GM21619 (cell line): ENCODE data around the gene STXBP6.
"Not testable (repeated sequence)": the region's sequence is repeated elsewhere in the genome, so short reads cannot be mapped to it uniquely, and the experiment has no call there.

ENCODE experiments used
- ATAC-seq: cut with Tn5 transposase; IDR thresholded peaks from one replicate; pipeline ENCODE4 v1.9.1; 2021; ENCODE audit not compliant: unreplicated experiment

The STXBP6 gene

DNA sequence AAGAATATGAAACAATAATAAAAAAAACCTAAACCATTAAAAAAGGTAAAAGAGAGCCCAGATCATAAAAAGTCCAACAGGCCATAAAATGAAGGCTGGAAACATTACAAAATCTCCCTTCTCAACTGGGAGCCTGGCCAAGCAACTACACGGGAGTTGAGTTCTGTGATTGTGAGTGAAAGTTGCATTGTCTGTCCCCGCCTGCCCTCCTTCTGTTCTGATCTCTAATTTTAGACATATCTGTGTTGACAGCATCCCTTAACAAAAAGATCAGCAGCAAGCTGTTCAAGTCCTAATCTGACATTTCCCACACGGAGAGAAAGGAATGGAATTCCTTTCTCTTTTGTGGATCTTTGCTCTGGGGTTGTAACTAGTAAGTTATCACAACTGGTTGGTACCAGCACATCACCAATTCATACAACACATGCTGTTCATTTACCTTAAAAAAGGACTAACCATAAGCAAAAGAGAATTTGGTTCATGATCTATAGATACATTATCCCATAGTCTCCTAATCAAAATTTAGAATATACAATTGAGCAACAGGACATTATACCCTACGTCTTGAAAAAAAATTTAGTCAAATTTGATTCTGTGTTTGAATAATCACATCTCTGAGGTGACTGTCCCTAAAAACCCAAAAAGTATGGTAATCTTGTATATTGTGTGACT, 210.9 kb downstream of the STXBP6 start:
- ATAC-seq, result no peak

DNA sequence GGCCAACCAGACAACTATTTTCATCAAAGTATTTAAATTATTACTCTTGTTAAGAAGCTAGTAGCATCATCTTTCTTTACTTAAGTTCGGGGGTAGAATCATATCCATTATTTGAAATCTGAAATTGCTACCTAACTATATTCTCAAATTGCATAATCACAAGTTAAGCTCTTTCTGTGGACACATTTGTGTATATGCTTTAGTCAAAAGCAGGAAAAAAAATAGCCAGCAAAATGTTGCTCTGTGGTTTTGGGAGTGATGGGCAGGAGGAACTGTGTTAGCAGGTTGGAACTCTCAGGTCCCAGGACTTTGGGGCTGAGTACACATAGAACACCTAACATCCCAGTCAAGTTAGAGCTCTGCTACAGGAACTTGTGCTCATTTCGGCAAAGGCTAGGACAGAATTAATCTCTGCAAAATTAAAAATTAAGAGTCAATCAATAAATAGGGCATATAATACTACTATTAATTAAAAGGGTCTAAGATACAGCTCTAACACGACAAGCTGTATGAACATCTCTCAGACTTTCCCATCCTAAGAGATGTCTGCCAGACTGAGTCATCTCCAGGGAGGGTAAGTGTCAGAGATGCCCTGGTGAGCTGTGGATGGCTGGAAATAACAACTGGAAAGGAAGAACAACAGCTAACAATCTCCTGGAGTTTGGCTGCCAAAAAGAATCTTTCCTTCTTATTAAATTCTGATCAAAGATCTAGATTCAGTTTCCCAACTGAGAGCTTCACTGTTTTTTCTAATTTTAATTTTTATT, 212.5 kb downstream of the STXBP6 start:
- no peak for ATAC-seq

DNA sequence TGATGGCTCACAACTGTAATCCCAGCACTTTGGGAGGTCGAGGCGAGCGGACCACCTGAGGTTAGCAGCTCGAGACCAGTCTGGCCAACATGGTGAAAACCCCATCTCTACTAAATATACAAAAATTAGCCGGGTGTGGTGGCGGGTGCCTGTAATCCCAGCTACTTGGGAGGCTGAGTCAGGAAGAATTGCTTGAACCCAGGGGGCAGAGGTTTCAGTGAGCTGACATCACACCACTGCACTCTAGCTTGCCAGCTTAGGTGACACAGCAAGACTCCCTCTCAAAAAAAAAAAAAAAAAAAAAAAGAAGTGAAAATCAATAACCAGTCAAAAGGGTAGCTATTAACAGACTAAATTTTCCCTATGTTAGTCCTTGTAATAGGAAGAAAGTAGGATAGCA, 213.6 kb downstream of the STXBP6 start:
- not testable (repeated sequence) for ATAC-seq

GRCh38 chr14:24834956-24835355, 215.0 kb downstream of the STXBP6 start:
- no peak for ATAC-seq

GRCh38 chr14:24833385-24833784, 216.6 kb downstream of the STXBP6 start:
- no peak for ATAC-seq

DNA sequence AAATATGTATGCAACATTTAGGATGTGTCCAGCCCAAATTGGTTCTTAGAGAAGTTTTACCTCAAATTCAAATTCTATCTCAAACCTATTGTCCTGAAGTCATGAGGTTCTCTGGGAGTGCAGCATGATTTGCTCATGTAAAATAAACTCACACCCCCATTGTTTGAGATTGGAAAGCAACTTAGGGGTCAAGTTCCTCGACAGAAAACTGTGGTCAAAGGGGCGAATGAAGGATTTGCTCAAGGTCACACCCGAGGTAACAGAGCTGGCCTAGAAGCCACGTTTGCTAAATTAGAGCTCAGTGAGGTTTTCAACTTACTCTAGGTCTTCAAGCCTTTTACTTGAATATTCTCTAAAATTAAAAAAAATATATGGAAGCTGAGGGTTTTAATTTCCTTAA, 218.3 kb downstream of the STXBP6 start:
- ATAC-seq, result no peak

DNA sequence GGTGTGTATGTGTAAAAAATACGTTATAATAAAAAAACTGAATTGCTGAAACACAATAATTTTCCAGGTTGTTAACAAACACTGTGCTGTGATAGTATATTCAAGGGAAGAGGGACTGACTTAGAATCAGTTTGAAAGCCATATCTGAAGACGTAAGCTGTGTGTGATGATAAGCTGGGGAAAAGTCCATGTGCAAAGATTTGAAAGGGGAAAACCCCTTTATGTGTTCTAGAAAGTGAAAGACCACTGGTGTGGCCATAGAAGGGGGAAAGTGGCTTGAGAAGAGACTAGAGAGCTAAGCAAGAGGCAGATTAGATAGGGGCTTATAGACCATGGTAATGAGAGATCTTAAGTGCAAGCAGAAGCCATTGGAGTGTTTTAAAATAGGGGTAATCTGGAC, 220.1 kb downstream of the STXBP6 start:
- ATAC-seq, result no peak

DNA sequence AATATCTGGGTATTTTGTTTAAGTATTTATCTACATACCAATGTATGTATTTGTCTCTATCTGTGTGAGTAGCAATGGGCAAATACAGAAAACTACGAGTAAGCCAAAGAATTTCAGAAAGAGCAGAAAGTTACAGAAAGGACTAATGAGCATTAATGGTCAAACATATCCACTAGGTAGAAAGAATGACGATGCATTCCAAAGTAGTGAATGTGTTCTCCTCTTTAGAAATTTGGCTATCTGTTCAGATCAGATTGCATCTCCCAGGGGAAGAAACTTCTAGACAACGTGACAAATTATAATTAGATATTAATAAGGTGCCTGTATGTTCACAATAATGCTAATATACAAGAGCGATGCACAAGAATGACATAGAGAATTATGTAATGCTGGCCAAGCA, 221.5 kb downstream of the STXBP6 start:
- ATAC-seq, result no peak

- ATAC-seq, result no peak
Measured at GRCh38 chr14:24826390-24826789, 223.6 kb downstream of the STXBP6 start.

- no peak for ATAC-seq
Measured at GRCh38 chr14:24820616-24821015, 229.3 kb downstream of the STXBP6 start.

GRCh38 chr14:24818823-24819341, 231.1 kb downstream of the STXBP6 start:
- ATAC-seq, result no peak

GRCh38 chr14:24818058-24818822, 231.7 kb downstream of the STXBP6 start:
- ATAC-seq, result no peak

DNA sequence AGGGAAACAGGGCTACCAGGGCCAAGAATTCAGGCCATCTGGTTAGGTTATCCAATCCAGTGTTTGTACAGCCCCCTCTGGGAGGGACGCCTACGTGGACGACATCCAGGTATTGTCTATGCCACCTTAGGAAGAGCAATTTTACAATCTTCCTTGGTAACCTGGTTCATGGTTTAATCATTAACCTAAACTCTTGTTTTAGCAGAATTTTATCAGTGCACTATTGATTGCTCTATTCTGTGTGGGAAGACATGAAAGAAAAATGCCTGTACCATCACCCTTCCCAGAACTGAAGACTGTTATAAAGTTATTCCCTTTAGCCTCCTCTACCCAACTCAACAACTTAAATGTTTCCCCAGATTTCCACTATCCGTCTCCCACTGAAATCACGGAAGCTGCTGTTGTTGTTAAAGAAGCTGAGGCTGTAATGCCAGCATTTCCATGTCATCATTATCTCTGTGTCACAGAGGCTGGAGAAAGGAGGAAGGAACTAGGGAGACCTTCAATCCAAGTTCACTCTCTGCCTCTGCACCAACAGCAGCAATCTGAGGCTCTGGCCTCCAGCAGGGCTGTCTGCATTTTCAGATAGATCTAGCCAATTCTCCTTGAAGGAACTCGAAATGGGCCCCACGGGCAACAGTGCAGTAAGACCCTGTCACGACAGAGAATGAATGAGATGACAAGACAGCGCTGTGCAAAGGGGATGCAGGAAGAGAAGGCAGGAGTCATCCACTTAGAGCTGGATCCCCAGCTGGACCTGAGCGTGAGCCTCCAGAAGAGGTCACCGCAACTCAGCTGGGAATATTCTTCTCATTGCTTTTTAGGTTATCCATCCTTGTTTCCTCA, 232.5 kb downstream of the STXBP6 start:
- ATAC-seq, result no peak

DNA sequence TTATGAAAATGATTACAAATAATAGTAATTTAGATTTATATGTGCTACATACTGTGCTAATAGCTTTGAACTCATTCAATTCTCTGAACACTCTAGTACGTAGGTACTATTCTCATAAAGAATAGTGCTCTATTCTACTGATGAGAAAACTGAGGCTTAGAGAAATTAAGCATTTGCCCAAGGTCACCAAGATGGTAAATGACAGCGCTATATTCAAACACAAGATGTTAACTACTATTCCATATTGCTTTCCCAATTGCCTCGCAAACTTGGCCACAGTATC, 233.1 kb downstream of the STXBP6 start:
- ATAC-seq, result no peak

DNA sequence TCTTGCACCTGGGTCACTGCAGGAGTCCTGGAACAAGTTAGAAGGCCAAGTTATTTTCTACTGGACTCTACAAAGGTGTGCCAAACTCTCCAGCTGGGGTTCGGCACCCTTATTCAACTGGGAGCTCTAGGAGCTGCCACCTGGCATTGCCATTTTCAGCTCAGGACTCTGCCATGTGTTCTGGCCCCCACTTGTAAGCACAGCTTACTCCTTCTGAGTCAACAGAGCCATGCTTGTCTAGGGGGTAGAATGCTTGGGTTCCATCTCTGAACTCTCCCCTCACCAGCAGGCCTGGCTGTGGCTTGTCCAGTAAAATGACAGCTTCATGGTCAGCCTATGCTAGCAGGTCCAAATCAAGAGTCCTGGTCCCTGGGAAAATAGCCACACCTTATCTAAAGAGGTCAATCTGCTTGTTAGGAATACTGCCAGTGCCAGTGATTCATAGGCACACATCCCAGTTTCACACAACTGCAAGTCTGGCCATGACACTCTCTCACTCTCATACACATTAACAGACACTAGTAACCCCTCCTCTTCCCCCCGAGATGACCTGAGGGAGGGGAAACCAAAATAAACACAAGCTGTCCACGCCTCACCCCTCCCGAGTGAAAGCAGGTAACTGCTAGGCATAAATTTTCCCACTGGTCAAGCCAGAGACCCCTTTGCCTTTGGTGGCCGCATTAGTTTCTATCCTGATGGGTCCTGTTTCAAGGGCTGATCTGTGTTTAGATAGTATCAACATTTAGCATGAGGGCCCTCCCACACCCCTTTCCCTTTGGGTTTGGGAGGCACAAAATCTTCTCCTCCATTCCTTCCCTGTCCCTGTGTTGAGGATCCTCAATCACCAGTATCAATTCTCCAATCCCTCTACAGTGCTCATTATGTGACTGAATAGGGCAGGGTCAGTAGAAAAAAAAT, 233.7 kb downstream of the STXBP6 start:
- no peak for ATAC-seq

DNA sequence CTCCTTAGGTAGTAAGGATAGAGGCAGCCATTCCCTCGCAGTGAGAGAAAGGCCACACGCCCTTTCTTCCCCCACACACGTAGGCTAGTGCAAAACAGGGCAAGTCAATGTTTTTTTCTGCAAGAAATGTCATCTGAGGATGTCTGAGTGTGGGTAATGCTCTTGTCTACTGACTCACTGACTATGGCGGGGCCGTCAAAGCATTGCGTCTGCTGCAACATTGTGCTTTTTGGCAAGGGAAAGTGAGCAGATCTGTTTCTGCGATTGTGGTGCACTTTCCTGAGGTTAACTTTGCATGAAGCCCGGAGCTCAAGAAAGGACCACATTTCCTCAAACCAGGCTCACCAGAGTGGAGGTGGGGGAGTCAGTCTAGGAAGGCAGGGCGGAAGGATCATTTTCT, 234.4 kb downstream of the STXBP6 start:
- no peak for ATAC-seq

GRCh38 chr14:24814944-24815343, 235.0 kb downstream of the STXBP6 start:
- no peak for ATAC-seq

GRCh38 chr14:24814346-24814745, 235.6 kb downstream of the STXBP6 start:
- no peak for ATAC-seq

GRCh38 chr14:24813819-24814259, 236.1 kb downstream of the STXBP6 start:
- no peak for ATAC-seq
